Coronary artery (tissue), 2 donors: ENCODE results near the gene HOXD3.

Experiments
- DNase-seq: peaks from one replicate; pipeline ENCODE4 v3.0.0-alpha.2; 2017; ENCODE audit warnings: low spot score
- H3K27ac ChIP-seq, 2 donors: fragments of 200-600 bp; sonication (generic); one replicate each; pipeline ENCODE4 v1.5.1; 2016 to 2019
- H3K4me3 ChIP-seq: fragments of 200-600 bp; sonication (generic); 2 replicates; pipeline ENCODE4 v1.5.1; 2016; ENCODE audit warnings: mild to moderate bottlenecking, moderate library complexity
- TF ChIP-seq, protein P1 (sequence below): fragments of 200-600 bp; sonication (generic); IDR thresholded peaks from one replicate; pipeline ENCODE4 v1.5.1; 2019; ENCODE audit warnings: antibody characterized with exemption

The HOXD3 gene

DNA sequence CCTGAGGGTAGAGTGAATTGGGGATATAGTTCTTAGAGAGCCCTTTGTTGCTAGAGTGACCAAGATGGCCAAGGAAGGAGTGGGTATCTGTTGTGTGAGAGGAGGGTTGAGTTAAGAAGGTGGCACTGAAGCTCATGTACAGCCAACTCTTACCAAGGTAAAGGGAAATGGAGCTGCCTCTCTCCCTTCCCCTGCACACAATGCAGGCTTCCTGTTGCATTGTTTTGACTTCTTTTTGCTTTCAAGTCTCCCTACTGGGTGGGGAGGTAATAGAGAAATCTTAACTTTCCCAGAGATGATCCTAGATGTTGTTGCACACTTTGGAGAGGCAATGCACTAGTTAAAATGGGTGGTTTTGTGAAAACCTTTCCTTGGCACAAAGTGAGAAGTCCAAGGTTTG, 55.2 kb downstream of the HOXD3 start:
- no peak for DNase-seq
- TF ChIP-seq, protein P1, sequence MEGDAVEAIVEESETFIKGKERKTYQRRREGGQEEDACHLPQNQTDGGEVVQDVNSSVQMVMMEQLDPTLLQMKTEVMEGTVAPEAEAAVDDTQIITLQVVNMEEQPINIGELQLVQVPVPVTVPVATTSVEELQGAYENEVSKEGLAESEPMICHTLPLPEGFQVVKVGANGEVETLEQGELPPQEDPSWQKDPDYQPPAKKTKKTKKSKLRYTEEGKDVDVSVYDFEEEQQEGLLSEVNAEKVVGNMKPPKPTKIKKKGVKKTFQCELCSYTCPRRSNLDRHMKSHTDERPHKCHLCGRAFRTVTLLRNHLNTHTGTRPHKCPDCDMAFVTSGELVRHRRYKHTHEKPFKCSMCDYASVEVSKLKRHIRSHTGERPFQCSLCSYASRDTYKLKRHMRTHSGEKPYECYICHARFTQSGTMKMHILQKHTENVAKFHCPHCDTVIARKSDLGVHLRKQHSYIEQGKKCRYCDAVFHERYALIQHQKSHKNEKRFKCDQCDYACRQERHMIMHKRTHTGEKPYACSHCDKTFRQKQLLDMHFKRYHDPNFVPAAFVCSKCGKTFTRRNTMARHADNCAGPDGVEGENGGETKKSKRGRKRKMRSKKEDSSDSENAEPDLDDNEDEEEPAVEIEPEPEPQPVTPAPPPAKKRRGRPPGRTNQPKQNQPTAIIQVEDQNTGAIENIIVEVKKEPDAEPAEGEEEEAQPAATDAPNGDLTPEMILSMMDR: no peak
- no peak overlapping the region for H3K4me3 ChIP-seq
- H3K27ac ChIP-seq: no peak overlapping the region

- TF ChIP-seq, protein P1: no peak
- DNase-seq: no peak
- H3K27ac ChIP-seq: no peak overlapping the region
Observed at GRCh38 chr2:176213406-176213805, 56.3 kb downstream of the HOXD3 start.

More at GRCh38 chr2:176213406-176213805, 56.3 kb downstream of the HOXD3 start:
- H3K4me3 ChIP-seq: no peak overlapping the region
